ENCODE measurements around the gene EBNA1BP2.

EBNA1BP2 gene

GRCh38 chr1:43197343-43198127 lies 25.4 kb upstream of the EBNA1BP2 start:
- no peak overlapping the region for H3K4me3 ChIP-seq (ENCODE audit: low read length)
- no peak for TF ChIP-seq CTCF (IDR thresholded peaks at IDR 0.05; ENCODE audit: insufficient read depth, low read depth, low read length, missing control alignments)
- DNase-seq (ENCODE audit: low read depth) = no peak

- DNase-seq (ENCODE audit: low read depth) = no peak
- no peak overlapping the region for H3K4me3 ChIP-seq (ENCODE audit: low read length)
- TF ChIP-seq CTCF (IDR thresholded peaks at IDR 0.05; ENCODE audit: insufficient read depth, low read depth, low read length, missing control alignments) = no peak
These were observed 22.4 kb upstream of the EBNA1BP2 start for GRCh38 chr1:43194509-43194908.

GRCh38 chr1:43188106-43188505 lies 16.0 kb upstream of the EBNA1BP2 start:
- no peak for TF ChIP-seq CTCF (IDR thresholded peaks at IDR 0.05; ENCODE audit: insufficient read depth, low read depth, low read length, missing control alignments)
- H3K4me3 ChIP-seq (ENCODE audit: low read length) = no peak overlapping the region
- no peak for DNase-seq (ENCODE audit: low read depth)

GRCh38 chr1:43184995-43185394 lies 12.9 kb upstream of the EBNA1BP2 start:
- TF ChIP-seq CTCF (IDR thresholded peaks at IDR 0.05; ENCODE audit: insufficient read depth, low read depth, low read length, missing control alignments) = no peak
- no peak for DNase-seq (ENCODE audit: low read depth)

GRCh38 chr1:43184388-43184787 lies 12.3 kb upstream of the EBNA1BP2 start:
- no peak overlapping the region for H3K4me3 ChIP-seq (ENCODE audit: low read length)
- DNase-seq (ENCODE audit: low read depth) = no peak
- no peak for TF ChIP-seq CTCF (IDR thresholded peaks at IDR 0.05; ENCODE audit: insufficient read depth, low read depth, low read length, missing control alignments)

More at GRCh38 chr1:43184995-43185394, 12.9 kb upstream of the EBNA1BP2 start:
- no peak overlapping the region for H3K4me3 ChIP-seq (ENCODE audit: low read length)

- DNase-seq (ENCODE audit: low read depth) = no peak
- no peak for TF ChIP-seq CTCF (IDR thresholded peaks at IDR 0.05; ENCODE audit: insufficient read depth, low read depth, low read length, missing control alignments)
- H3K4me3 ChIP-seq (ENCODE audit: low read length) = no peak overlapping the region
These were observed 5.6 kb upstream of the EBNA1BP2 start for GRCh38 chr1:43177691-43178090.

- no peak for TF ChIP-seq CTCF (IDR thresholded peaks at IDR 0.05; ENCODE audit: insufficient read depth, low read depth, low read length, missing control alignments)
- DNase-seq (ENCODE audit: low read depth) = no peak
- H3K4me3 ChIP-seq (ENCODE audit: low read length) = no peak overlapping the region
These were observed 2.8 kb upstream of the EBNA1BP2 start for GRCh38 chr1:43174873-43175272.
